ENCODE data around the gene RSPH1.

DNA sequence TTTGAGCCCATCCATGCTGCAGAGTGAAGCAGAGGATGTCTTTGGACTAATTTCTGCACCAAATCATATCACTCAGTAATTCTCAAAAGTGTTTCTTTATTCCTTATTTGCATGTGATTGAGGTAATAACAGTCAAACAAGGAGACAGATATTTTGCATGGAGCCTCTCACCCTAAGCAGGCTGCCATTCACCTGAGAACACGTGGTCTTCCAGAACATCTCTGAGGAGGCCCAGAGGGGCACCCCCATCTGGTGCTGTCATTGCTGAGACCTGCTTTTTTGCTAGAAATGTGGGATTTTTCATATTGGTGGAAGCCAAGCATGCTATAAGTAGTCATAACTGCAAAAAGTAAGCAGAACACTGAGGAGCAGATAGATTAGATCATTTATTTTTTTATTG is 25.4 kb upstream of the RSPH1 start:
- no peak for TF ChIP-seq CTCF (IDR thresholded peaks at IDR 0.05)
- no peak for TF ChIP-seq POLR2AphosphoS5 (IDR thresholded peaks at IDR 0.05)
